GM21576 (cell line): Measurements from ENCODE around the gene RREB1.

Experiments
- ATAC-seq: cut with Tn5 transposase; IDR thresholded peaks from one replicate; pipeline ENCODE4 v1.9.1; 2021; ENCODE audit warnings: mild to moderate bottlenecking, moderate library complexity; ENCODE audit not compliant: unreplicated experiment

RREB1 gene

GRCh38 chr6:7100072-7100752 is 7.5 kb upstream of the RREB1 start:
- peak; percentile 73 for ATAC-seq

DNA sequence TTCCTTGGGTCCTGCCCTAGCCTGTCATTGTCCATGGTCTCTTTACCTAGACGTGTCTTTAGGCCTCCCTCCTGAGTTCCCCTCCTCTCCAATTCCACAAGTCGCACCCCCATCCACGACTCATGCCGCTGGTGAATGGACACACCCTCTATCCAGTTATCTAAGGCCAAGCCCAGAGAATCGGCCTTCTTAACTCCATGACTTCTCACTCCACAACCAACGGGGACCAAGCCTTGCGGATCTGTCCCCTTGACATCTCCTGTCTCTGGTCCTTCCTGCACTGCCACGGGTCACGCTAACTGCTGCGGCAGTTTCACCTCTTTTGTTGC is 7.0 kb upstream of the RREB1 start:
- no peak for ATAC-seq

- ATAC-seq, result no peak
Measured at GRCh38 chr6:7101290-7101689, 6.5 kb upstream of the RREB1 start.

- no peak for ATAC-seq
Measured at GRCh38 chr6:7104752-7105151, 3.0 kb upstream of the RREB1 start.

- no peak for ATAC-seq
Measured at GRCh38 chr6:7106215-7106751, 1.5 kb upstream of the RREB1 start.

DNA sequence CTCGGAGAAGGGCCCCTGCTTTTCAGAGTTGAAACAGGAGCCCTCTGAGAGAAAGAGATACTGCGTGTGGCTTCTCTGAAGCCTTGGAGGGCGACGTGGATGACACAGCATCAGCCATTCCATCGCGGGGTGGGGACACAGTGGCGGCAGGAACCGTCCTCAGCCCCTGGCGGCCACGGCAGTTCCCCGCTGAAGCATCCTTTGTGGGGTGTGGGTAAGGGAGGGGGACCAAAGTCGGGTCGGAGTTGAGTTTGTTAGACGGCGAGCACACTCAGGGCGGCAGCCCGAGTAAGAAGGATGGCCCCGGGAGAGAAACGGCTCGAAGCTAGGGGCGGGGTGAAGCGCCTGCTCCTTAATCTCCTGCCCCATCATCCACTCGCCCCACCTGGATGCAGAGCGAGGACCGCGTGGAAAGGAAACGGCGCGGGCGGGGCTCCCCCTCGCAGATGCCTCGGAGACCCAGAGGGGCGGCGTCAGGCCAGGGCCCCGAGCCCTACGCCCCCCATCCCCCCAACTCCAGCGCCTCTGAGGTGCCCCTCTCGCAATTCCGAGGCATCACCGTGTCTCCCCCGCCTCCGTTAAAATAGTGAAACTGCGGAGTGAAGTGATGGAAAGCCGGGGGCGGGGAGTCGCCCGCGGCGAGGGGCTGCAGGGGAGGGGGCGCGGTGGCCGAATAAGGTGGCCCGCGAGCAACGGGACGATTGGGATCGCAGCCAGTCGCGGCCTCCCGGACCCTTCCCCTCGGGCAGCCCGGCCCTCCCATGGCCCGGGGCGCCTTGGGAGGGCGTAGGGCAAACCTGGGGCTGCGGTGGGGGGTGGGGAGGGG is 796 bp upstream of the RREB1 start:
- peak; percentile 17 for ATAC-seq

DNA sequence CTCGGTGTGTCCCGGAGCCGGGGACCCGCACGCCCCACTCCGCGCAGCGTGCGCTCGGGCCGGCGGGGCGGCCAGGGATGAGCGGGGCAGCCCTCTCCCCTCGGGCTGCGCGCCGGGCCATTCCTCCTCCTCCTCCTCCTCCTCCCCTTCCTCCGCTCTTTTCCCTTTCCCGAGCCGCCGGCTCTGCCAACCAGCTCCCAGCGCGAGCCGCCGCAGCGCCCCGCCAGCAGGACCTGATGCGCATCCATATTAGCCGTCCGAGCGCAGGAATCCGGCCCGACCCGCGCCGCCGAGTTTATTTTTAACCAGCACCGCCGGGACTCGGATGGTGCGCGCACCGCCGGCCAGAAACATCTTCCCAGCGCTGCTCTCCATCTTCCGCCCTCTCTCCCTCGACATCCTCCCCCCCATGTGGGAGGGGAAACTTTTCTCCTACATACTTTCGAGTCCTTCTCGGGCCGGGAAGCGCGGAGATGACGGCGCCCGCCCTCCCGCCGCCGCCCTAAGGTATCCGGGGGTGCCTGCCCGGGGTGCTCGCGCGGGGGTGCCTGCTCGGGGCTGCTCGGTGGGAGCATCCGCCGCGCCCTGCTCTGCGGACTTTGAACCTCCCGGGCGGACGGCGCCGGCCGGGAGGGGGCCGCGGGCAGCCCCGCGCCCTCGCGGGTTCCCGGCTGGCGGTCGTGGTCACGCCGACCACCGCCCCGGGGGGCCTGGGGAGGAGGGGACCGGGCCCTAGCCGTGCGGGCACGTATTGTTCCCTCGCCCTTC is 619 bp downstream of the RREB1 start:
- ATAC-seq, result no peak

GRCh38 chr6:7108964-7109836 is 1.4 kb downstream of the RREB1 start:
- no peak for ATAC-seq

- ATAC-seq, result no peak
Measured at GRCh38 chr6:7110092-7110792, 2.5 kb downstream of the RREB1 start.

DNA sequence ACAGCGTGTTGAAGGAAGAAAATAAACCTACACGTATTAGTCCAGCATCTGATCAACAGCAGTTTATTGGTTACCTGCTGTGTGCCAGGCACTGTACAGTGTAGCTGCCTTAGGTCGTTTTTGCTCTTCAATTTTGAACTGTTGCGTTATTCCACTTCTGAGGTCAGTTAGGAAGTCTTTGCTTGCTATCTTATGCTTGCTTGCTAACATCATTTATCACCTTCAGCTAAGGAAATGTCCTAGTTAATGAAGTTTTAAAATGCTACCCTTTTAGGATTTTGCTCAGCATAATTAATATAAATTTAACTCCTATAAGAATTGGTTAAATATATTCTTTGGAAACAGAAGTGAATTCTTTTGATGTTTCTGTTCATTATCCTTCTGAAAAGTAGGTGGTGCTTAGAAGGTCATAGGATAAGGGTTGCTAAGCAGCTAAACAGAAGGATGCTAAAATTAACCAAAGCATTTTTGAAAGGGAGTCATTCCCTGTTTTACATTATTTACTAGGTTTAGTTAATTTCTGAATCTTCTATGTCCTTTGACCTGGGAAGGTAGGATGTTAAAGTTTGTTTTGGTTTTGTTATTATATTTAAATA is 3.4 kb downstream of the RREB1 start:
- ATAC-seq, result no peak

- ATAC-seq, result no peak
Measured at GRCh38 chr6:7112171-7112570, 4.4 kb downstream of the RREB1 start.

GRCh38 chr6:7112741-7113313 is 5.1 kb downstream of the RREB1 start:
- ATAC-seq, result no peak

DNA sequence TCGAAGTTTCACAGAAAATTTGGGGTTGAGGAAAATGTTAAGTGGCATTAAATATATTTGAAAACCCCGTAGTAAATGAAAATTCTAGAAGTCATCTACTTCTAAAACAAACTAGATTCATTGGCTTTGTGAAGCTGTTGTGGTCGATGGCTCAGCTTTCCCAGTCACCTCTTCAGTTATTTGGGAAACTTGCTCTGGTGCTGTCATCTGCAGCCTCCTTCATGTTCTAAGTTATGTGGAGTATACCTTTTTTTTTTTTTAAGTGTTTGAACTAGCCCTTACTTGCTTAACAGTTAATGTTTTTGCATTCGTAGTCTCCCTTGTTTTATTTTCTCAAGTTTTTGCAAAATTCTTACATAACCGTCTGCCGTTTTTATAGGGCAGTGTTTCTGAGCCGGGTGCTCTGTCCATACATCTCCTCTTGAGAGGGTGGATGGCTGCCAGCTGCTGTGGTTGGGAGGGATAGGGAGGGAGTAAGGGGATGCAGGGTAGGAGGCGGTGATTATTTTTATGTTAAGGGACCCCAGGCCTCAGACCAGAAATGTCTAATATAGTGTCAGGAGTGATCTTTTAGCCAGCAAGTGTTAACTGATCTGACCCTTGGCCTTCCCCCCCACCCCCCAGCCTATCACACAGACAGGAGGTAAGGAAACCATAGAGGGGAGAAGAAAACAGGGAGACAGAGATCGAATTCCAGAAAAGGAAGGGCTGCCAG is 7.1 kb downstream of the RREB1 start:
- ATAC-seq, result no peak

DNA sequence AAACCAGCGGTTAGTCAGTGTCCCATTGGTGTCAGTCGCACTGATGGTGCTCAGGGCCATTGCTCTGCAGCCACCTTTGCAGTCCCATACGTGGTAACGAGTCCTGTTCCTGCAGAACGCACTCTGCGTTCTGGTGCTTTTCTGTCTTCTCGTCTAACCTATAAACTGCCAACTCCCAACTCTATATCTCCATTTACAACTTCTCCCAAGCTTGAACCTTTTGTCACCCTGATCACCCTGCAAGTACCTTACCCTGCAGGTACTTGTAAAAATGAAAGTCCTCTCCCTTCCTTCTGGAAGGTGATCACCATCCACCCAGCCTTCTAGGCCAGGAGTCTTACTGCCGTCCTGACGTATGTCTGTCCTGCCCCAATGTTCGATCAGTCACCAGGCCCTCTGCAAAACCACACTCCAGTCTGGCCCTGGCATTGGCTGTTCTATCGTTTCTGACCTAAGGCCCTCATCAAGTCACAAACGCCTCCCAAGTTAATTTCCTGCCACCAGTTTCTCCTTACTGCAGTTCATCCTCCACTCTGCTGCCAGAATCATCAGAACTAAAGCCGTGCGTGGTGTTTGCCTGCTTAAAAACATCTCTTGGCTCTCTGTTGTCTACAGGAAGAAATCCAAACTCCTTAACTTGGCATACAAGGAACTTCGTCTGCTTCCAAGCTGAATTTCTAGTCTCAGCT is 7.9 kb downstream of the RREB1 start:
- ATAC-seq, result no peak

GRCh38 chr6:7119272-7119801 is 11.6 kb downstream of the RREB1 start:
- ATAC-seq, result no peak

GRCh38 chr6:7121700-7122241 is 14.0 kb downstream of the RREB1 start:
- no peak for ATAC-seq

DNA sequence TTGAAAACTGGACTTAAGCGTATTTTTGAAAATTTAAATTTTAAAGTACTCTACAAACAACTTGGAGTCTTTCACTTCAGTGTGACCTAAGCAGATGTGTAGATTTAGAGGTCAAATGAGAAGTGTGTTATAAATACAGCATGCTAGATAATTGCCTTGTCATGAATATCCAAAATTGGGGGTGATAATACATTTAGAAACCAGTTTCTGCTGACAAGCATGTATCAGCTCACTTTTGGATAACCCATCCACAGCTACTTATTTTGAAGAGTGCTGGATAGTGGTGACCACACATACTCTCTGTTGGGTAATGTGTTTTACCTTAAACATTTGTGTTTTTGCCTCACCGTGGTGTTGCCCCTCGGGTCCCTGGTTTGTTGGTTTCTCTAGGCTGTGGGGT is 14.9 kb downstream of the RREB1 start:
- no peak for ATAC-seq

DNA sequence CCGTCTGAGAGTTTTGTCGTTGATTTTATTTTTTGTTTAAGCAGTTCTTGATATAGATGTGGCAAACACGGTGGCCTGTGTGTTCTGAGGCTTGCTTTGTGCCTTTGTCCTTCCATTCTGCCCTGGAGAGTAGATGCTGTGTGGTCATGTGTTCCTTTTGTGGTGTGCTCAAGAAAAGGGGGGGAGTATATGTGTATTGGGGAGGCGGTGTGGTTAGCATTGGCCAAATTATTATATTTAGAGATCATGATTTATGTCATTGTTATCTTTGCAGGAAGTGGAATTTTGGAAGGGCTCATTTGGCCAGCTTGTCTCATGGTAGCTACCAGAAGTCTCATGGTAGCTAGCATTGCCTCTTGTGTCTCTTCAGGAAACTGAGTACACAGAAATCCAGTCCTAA is 16.4 kb downstream of the RREB1 start:
- ATAC-seq, result no peak
